ENCODE measurements around the gene HIPK3.

DNA sequence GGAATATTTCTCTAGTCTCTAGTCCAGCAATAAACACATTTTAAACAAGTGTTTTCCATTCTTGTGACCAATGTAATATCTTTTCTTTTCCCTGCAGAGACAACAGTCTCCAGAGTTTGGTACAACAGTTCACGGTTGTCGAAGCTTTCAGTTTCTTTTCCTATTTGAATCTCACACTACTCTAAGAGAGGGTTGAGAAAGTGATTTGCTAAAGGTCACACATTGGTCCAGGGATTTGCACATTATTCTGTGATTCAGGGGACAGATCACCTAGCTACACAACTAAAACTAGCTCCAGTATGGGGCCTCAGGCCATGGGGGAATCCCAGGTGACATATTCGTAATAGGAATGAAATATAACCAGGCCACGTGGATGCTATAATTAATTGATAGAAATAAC, 132.5 kb downstream of the HIPK3 start:
- no peak for TF ChIP-seq POLR2AphosphoS5 (IDR thresholded peaks at IDR 0.05; ENCODE audit: low read depth)
- TF ChIP-seq, protein P1, sequence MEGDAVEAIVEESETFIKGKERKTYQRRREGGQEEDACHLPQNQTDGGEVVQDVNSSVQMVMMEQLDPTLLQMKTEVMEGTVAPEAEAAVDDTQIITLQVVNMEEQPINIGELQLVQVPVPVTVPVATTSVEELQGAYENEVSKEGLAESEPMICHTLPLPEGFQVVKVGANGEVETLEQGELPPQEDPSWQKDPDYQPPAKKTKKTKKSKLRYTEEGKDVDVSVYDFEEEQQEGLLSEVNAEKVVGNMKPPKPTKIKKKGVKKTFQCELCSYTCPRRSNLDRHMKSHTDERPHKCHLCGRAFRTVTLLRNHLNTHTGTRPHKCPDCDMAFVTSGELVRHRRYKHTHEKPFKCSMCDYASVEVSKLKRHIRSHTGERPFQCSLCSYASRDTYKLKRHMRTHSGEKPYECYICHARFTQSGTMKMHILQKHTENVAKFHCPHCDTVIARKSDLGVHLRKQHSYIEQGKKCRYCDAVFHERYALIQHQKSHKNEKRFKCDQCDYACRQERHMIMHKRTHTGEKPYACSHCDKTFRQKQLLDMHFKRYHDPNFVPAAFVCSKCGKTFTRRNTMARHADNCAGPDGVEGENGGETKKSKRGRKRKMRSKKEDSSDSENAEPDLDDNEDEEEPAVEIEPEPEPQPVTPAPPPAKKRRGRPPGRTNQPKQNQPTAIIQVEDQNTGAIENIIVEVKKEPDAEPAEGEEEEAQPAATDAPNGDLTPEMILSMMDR (IDR thresholded peaks at IDR 0.05; ENCODE audit: insufficient read depth, low read length): no peak
